Activated T-cell treated with anti-CD3 and anti-CD28 coated beads, Interleukin-2, amount 50 U/mL, for 72 hours (primary cell): ENCODE measurements around the gene ANXA5. TPM values are rescaled to one million over a fixed set of nuclear protein-coding genes. Genes with fewer than 3 reads are reported as not detected.

ENCODE experiments used
- ATAC-seq, 2 donors: fragments of 150-1000 bp; cut with Tn5 transposase; replicated peaks in 1 of 2; 2 replicates each; pipeline ENCODE4 v1.10.0; 2021; ENCODE audit warnings: moderate library complexity in 2 of 2, mild to moderate bottlenecking in 1 of 2
- DNase-seq, 2 donors: peaks; one replicate each; pipeline ENCODE4 v3.0.0; 2021 to 2022; ENCODE audit warnings: mixed read lengths in 1 of 2
- H3K27ac Mint-ChIP-seq: one replicate; pipeline ENCODE4 v1.8.0; 2022; ENCODE audit warnings: mild to moderate bottlenecking, moderate library complexity, mixed read lengths
- H3K27me3 Mint-ChIP-seq: one replicate; pipeline ENCODE4 v1.8.0; 2022; ENCODE audit warnings: low read depth, mixed read lengths
- H3K36me3 Mint-ChIP-seq, 2 donors: one replicate each; pipeline ENCODE4 v1.8.0; 2022; ENCODE audit warnings: mixed read lengths in 2 of 2, mild to moderate bottlenecking in 1 of 2; ENCODE audit not compliant: insufficient read depth in 2 of 2
- H3K4me1 Mint-ChIP-seq: one replicate; pipeline ENCODE4 v1.8.0; 2022; ENCODE audit warnings: low read depth, mixed read lengths
- H3K4me3 Mint-ChIP-seq, 2 donors: one replicate each; pipeline ENCODE4 v1.8.0; 2022; ENCODE audit warnings: mild to moderate bottlenecking in 2 of 2, mixed read lengths in 2 of 2, moderate library complexity in 2 of 2
- H3K9me3 Mint-ChIP-seq, 2 donors: one replicate each; pipeline ENCODE4 v1.8.0; 2022; ENCODE audit warnings: mixed read lengths in 2 of 2
- total RNA-seq, 2 donors: library from RNA; stranded (reverse); gene quantifications; one replicate each; pipeline ENCODE4 v1.2.3, GENCODE V29; 2022

ANXA5 gene
- total RNA-seq, 2 donors from 2014 or later: 64.1 to 110 TPM

GRCh38 chr4:121642292-121642691 lies 54.5 kb downstream of the ANXA5 start:
- no peak overlapping the region for H3K4me3 Mint-ChIP-seq

GRCh38 chr4:121633653-121634052 lies 63.1 kb downstream of the ANXA5 start:
- Mint-ChIP-seq H3K27ac (no peak overlapping the region), H3K4me3 (no peak overlapping the region), H3K36me3 (no peaks in the 10 kb centered on the region), H3K27me3 (peaks cover 19% of the 10 kb centered on the region), H3K9me3 (no peaks in the 10 kb centered on the region), H3K4me1 (no peaks in the 10 kb centered on the region)
- ATAC-seq: no peak
- no peak for DNase-seq

More at GRCh38 chr4:121642292-121642691, 54.5 kb downstream of the ANXA5 start:
- Mint-ChIP-seq H3K36me3 (no peaks in the 10 kb centered on the region), H3K27ac (no peak overlapping the region), H3K27me3 (peaks cover 20% of the 10 kb centered on the region), H3K4me1 (no peaks in the 10 kb centered on the region), H3K9me3 (no peaks in the 10 kb centered on the region)
- ATAC-seq: no peak
- no peak for DNase-seq

GRCh38 chr4:121632636-121633035 lies 64.1 kb downstream of the ANXA5 start:
- no peaks in the 10 kb centered on the region for H3K4me1 Mint-ChIP-seq
- no peaks in the 10 kb centered on the region for H3K36me3 Mint-ChIP-seq
- DNase-seq (no peak), ATAC-seq (no peak)
- H3K4me3 Mint-ChIP-seq: no peak overlapping the region
- no peaks in the 10 kb centered on the region for H3K9me3 Mint-ChIP-seq
- peaks cover 19% of the 10 kb centered on the region for H3K27me3 Mint-ChIP-seq
- H3K27ac Mint-ChIP-seq: no peak overlapping the region

Other genes with a start within 250 kb of the ANXA5 start
- not detected for gene SMIM43, start 68.2 kb upstream of the ANXA5 start, total RNA-seq
- gene EXOSC9, start 104.3 kb upstream of the ANXA5 start, total RNA-seq: 10 to 100 TPM; 52.7 to 70.0 TPM
- gene CCNA2, start 126.9 kb upstream of the ANXA5 start, total RNA-seq: 10 to 100 TPM; 69.0 to 74.8 TPM
- gene BBS7, start 173.5 kb upstream of the ANXA5 start, total RNA-seq: 10 to 100 TPM; 13.6 to 14.0 TPM